ENCODE results near the gene SH3YL1. TPM values are rescaled to one million over a fixed set of nuclear protein-coding genes. Genes with fewer than 3 reads are reported as not detected.

The SH3YL1 gene
- total and polyA plus RNA-seq, 2 of the 4 experiments (the other 2 are of a cell fraction), result 18.1 to 21.2 TPM

DNA sequence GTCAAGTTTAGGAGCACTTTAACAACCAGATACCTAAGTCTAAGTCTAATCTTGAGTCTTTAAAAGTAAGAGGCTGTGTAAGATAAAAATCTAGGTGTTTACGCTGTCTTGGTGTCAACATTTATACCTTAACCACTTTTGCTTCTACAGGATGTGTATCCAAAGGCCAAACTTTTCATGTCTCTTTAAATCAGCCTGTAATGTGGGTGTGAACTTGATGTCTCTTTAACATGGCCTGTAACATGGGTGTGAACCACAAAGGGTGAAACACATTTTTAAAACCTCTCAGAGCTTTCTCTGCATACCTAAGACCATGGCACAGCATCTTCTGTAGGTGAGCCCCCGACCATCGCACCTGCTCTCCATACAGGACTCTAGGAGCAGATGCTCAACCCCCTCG, 40.4 kb downstream of the SH3YL1 start:
- CTCF ChIA-PET, result interaction anchor here (1.4 kb wide), 1 partner anchor 23 kb away, joined by 6 read pairs; no protein-coding TSS in a partner anchor
- H2AFZ ChIP-seq (replicated peaks; ENCODE audit: low read length, poor library complexity), result no peak overlapping the region
- H2AK9ac ChIP-seq (replicated peaks; ENCODE audit: low read depth, low read length, poor library complexity), result no peak overlapping the region
- H3K4me3 ChIP-seq (ENCODE audit: insufficient read depth, low read depth, low read length), result no peak overlapping the region
- H2BK5ac ChIP-seq (ENCODE audit: low read depth, low read length, poor library complexity, severe bottlenecking), result no peak overlapping the region
- H3K9me3 ChIP-seq (ENCODE audit: control insufficient read depth, insufficient read depth, low read length), result no peaks in the 10 kb centered on the region
- H3K9me1 ChIP-seq (ENCODE audit: insufficient read depth, low read length), result no peaks in the 10 kb centered on the region
- H4K20me1 ChIP-seq (ENCODE audit: insufficient read depth, low read length), result no peaks in the 10 kb centered on the region
- H3K4ac ChIP-seq (ENCODE audit: low read depth, low read length), result no peak overlapping the region
- H2BK20ac ChIP-seq (ENCODE audit: low read depth, low read length), result no peak overlapping the region
- no peak overlapping the region for H3K27ac ChIP-seq (ENCODE audit: insufficient read depth, low read length)
- H2BK15ac ChIP-seq (ENCODE audit: low read depth, low read length), result no peak overlapping the region
- H3K14ac ChIP-seq (replicated peaks; ENCODE audit: low read depth, low read length), result no peak overlapping the region
- no peak overlapping the region for H4K5ac ChIP-seq (ENCODE audit: low read depth, low read length)
- ATAC-seq (ENCODE audit: low read depth) (no peak), DNase-seq (no peak)
- H3K56ac ChIP-seq (ENCODE audit: extremely low read depth, insufficient read depth, low read length), result no peak overlapping the region
- in situ Hi-C loops (cut with MboI; ENCODE audit: low sequenced_read_pairs), result no loop called here
- 100% methylated on average over 2 of the region's 4 CpGs; no CpG with 5 or more reads in 1 of the 2 experiments for WGBS, 2 experiments (ENCODE audit: extremely low coverage in 2 of 2, insufficient read length in 1 of 2)
- no peak overlapping the region for H3K23ac ChIP-seq (ENCODE audit: low read depth, low read length)
- dilution Hi-C loops (cut with HindIII; ENCODE audit: low sequenced_read_pairs, unreplicated experiment), result no loop called here
- H2BK120ac ChIP-seq (ENCODE audit: low read depth, low read length), result no peak overlapping the region
- TF ChIP-seq, protein P1, sequence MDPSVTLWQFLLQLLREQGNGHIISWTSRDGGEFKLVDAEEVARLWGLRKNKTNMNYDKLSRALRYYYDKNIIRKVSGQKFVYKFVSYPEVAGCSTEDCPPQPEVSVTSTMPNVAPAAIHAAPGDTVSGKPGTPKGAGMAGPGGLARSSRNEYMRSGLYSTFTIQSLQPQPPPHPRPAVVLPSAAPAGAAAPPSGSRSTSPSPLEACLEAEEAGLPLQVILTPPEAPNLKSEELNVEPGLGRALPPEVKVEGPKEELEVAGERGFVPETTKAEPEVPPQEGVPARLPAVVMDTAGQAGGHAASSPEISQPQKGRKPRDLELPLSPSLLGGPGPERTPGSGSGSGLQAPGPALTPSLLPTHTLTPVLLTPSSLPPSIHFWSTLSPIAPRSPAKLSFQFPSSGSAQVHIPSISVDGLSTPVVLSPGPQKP (IDR thresholded peaks at IDR 0.05; ENCODE audit: borderline replicate concordance, low read depth, low read length), result no peak
- TF ChIP-seq RAD21 (IDR thresholded peaks at IDR 0.05; ENCODE audit: low read length) (no peak), CEBPB (IDR thresholded peaks at IDR 0.05; ENCODE audit: low read depth, low read length) (no peak), FOS (IDR thresholded peaks at IDR 0.05; ENCODE audit: low read depth, low read length) (no peak), MAZ (IDR thresholded peaks at IDR 0.05; ENCODE audit: borderline replicate concordance, low read depth, low read length) (no peak), RCOR1 (IDR thresholded peaks at IDR 0.05; ENCODE audit: insufficient replicate concordance, low read length) (no peak), MXI1 (IDR thresholded peaks at IDR 0.05; ENCODE audit: borderline replicate concordance, low read depth, low read length) (no peak), RFX5 (IDR thresholded peaks at IDR 0.05; ENCODE audit: low read depth, low read length) (no peak), CHD1 (IDR thresholded peaks at IDR 0.05; ENCODE audit: low read depth, low read length) (no peak), MAFK (IDR thresholded peaks at IDR 0.05; ENCODE audit: low read depth, low read length) (no peak), SMC3 (IDR thresholded peaks at IDR 0.05; ENCODE audit: low read depth, low read length) (no peak), POLR2A (IDR thresholded peaks at IDR 0.05; ENCODE audit: low read depth, low read length) (no peak), BHLHE40 (IDR thresholded peaks at IDR 0.05; ENCODE audit: low read depth, low read length) (no peak), NFE2L2 (IDR thresholded peaks at IDR 0.05; ENCODE audit: low read depth, low read length) (no peak)
- TF ChIP-seq, protein P2, sequence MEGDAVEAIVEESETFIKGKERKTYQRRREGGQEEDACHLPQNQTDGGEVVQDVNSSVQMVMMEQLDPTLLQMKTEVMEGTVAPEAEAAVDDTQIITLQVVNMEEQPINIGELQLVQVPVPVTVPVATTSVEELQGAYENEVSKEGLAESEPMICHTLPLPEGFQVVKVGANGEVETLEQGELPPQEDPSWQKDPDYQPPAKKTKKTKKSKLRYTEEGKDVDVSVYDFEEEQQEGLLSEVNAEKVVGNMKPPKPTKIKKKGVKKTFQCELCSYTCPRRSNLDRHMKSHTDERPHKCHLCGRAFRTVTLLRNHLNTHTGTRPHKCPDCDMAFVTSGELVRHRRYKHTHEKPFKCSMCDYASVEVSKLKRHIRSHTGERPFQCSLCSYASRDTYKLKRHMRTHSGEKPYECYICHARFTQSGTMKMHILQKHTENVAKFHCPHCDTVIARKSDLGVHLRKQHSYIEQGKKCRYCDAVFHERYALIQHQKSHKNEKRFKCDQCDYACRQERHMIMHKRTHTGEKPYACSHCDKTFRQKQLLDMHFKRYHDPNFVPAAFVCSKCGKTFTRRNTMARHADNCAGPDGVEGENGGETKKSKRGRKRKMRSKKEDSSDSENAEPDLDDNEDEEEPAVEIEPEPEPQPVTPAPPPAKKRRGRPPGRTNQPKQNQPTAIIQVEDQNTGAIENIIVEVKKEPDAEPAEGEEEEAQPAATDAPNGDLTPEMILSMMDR (conservative IDR thresholded peaks at IDR 0.05; ENCODE audit: low read depth, low read length), result no peak
- TF ChIP-seq, protein P3, sequence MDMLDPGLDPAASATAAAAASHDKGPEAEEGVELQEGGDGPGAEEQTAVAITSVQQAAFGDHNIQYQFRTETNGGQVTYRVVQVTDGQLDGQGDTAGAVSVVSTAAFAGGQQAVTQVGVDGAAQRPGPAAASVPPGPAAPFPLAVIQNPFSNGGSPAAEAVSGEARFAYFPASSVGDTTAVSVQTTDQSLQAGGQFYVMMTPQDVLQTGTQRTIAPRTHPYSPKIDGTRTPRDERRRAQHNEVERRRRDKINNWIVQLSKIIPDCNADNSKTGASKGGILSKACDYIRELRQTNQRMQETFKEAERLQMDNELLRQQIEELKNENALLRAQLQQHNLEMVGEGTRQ (IDR thresholded peaks at IDR 0.05; ENCODE audit: low read depth, low read length), result no peak
- POLR2A ChIA-PET (ENCODE audit: unreplicated experiment), result no interaction called here
- no peaks in the 10 kb centered on the region for H3K4me1 ChIP-seq (ENCODE audit: control insufficient read depth, insufficient read depth, low read length)
- no peak overlapping the region for H2AK5ac ChIP-seq (ENCODE audit: low read depth, low read length)
- peaks cover 18% of the 10 kb centered on the region for H3K36me3 ChIP-seq (ENCODE audit: control insufficient read depth, insufficient read depth, low read length)
- no peaks in the 10 kb centered on the region for H3K27me3 ChIP-seq (ENCODE audit: control insufficient read depth, insufficient read depth, low read length)
- H3K9ac ChIP-seq (ENCODE audit: low read depth, low read length), result no peak overlapping the region
- no peak overlapping the region for H4K91ac ChIP-seq (ENCODE audit: insufficient read depth, low read depth, low read length)
- no peak overlapping the region for H3K4me2 ChIP-seq (ENCODE audit: low read depth, low read length)
- H3K79me1 ChIP-seq (ENCODE audit: low read depth in 1 of 2, low read length in 2 of 2), result no peaks in the 10 kb centered on the region
- H4K8ac ChIP-seq (ENCODE audit: low read depth in 2 of 2, low read length in 2 of 2), result no peak overlapping the region
- H3K18ac ChIP-seq (ENCODE audit: low read depth, low read length), result no peak overlapping the region
- BruUV-seq (replicated peaks), result no TSS peak
- intact Hi-C loops (cut with micrococcal nuclease), result no loop called here

All from IMR-90 (cell line).